Stimulated activated CD8-positive, alpha-beta memory T cell treated with anti-CD3 and anti-CD28 coated beads, Interleukin-4, amount 100 ng/mL, for 4 hours (primary cell): ENCODE data around the gene SDHAF4.
"Not testable (repeated sequence)": the region's sequence is repeated elsewhere in the genome, so short reads cannot be mapped to it uniquely, and the experiment has no call there.

Source experiments
- DNase-seq, 2 donors: peaks; one replicate each; pipeline ENCODE4 v3.0.0-alpha.2; 2020; ENCODE audit warnings: low read depth in 2 of 2, low spot score in 1 of 2

The SDHAF4 gene

GRCh38 chr6:70592391-70593117 is 25.8 kb downstream of the SDHAF4 start:
- DNase-seq, result no peak

GRCh38 chr6:70593118-70593486 is 26.4 kb downstream of the SDHAF4 start:
- DNase-seq, result no peak

GRCh38 chr6:70599187-70599586 is 32.5 kb downstream of the SDHAF4 start:
- DNase-seq, result no peak

GRCh38 chr6:70601014-70601413 is 34.3 kb downstream of the SDHAF4 start:
- DNase-seq, result no peak

- DNase-seq, result no peak
Observed at GRCh38 chr6:70604254-70604653, 37.5 kb downstream of the SDHAF4 start.

- DNase-seq, result not testable (repeated sequence)
Observed at GRCh38 chr6:70607371-70607770, 40.6 kb downstream of the SDHAF4 start.

- not testable (repeated sequence) for DNase-seq
Observed at GRCh38 chr6:70609181-70609580, 42.5 kb downstream of the SDHAF4 start.

- no peak for DNase-seq
Observed at GRCh38 chr6:70616728-70617260, 50.1 kb downstream of the SDHAF4 start.

GRCh38 chr6:70620746-70621145 is 54.0 kb downstream of the SDHAF4 start:
- no peak for DNase-seq

GRCh38 chr6:70622461-70622860 is 55.7 kb downstream of the SDHAF4 start:
- no peak for DNase-seq

- DNase-seq, result no peak
Observed at GRCh38 chr6:70625436-70625835, 58.7 kb downstream of the SDHAF4 start.

- no peak for DNase-seq
Observed at GRCh38 chr6:70627500-70628254, 60.9 kb downstream of the SDHAF4 start.

- no peak for DNase-seq
Observed at GRCh38 chr6:70629929-70630328, 63.2 kb downstream of the SDHAF4 start.

- no peak for DNase-seq
Observed at GRCh38 chr6:70633870-70634269, 67.1 kb downstream of the SDHAF4 start.

- DNase-seq, result no peak
Observed at GRCh38 chr6:70636596-70636995, 69.9 kb downstream of the SDHAF4 start.

- no peak for DNase-seq
Observed at GRCh38 chr6:70638468-70638867, 71.7 kb downstream of the SDHAF4 start.
